Heart right ventricle (tissue), 16 donors: ENCODE measurements around the gene ST6GALNAC5. TPM values are rescaled to one million over a fixed set of nuclear protein-coding genes. Genes with fewer than 3 reads are reported as not detected.

Experiments
- ATAC-seq, 8 donors: fragments of 200-7000 bp; cut with Tn5 transposase; one replicate each; pipeline ENCODE4 v1.9.1; 2020; ENCODE audit warnings: mild to moderate bottlenecking in 8 of 8, moderate library complexity in 8 of 8, moderate number of reproducible peaks in 1 of 8
- DNase-seq, 2 donors: peaks; one replicate each; pipeline ENCODE4 v3.0.0-alpha.2; 2020
- H3K27ac ChIP-seq, 10 donors: fragments of 200-600 bp; sonication (generic) in 2 of 10; one replicate each; pipeline versions ENCODE4 v1.5.0 to v1.8.0; 2020 to 2022; ENCODE audit warnings: mild to moderate bottlenecking in 3 of 10
- H3K27me3 ChIP-seq, 7 donors: fragments of 200-600 bp; one replicate each; pipeline ENCODE4 v1.8.0; 2021 to 2022; ENCODE audit warnings: mild to moderate bottlenecking in 2 of 7
- H3K36me3 ChIP-seq, 9 donors: fragments of 200-600 bp; sonication (generic) in 1 of 9; one replicate each; pipeline versions ENCODE4 v1.5.0 to v1.8.0; 2020 to 2022; ENCODE audit warnings: mild to moderate bottlenecking in 2 of 9
- H3K4me1 ChIP-seq, 9 donors: fragments of 200-600 bp; sonication (generic) in 1 of 9; one replicate each; pipeline versions ENCODE4 v1.5.0 to v1.8.0; 2020 to 2022; ENCODE audit warnings: mild to moderate bottlenecking in 4 of 9
- H3K4me3 ChIP-seq, 10 donors: fragments of 200-600 bp; sonication (generic) in 2 of 10; one replicate each; pipeline versions ENCODE4 v1.5.0 to v1.8.0; 2020 to 2022; ENCODE audit warnings: mild to moderate bottlenecking in 7 of 10, moderate library complexity in 2 of 10
- H3K9me3 ChIP-seq, 11 donors: fragments of 200-600 bp in 10 of 11; sonication (generic) in 2 of 11; one replicate each; pipeline versions ENCODE4 v1.5.0 to v1.8.0; 2013 to 2022; ENCODE audit warnings: mild to moderate bottlenecking in 2 of 11, control low read depth in 1 of 11, moderate library complexity in 1 of 11
- WGBS, 2 donors: extraction: QIAGEN DNeasy Blood & Tissue Kit; methylation state at CpG; one replicate each; pipeline ENCODE4 v1.1.7; 2013; ENCODE audit warnings: inconsistent platforms in 1 of 2; 5-methylcytosine and 5-hydroxymethylcytosine counted together
- intact Hi-C, 10 donors: fragments of 100-400 bp; cut with DNase I; formaldehyde crosslinking; loops; one replicate each; pipeline versions ENCODE4 v1.11.1 to v1.14.2; 2022
- polyA plus RNA-seq, 2 donors: library from polyadenylated mRNA; stranded (reverse); fragments of 200-250 nt; gene quantifications; one replicate each; pipeline ENCODE4 v1.2.3, GENCODE V29; 2013
- total RNA-seq, 10 donors: library from RNA; stranded (reverse); fragmentation: NEBNext Ultra II Directional in 3 of 10; extraction: Animal tissue kit (Norgen Biotek cat#: 25700) in 3 of 10; gene quantifications; one replicate each; pipeline versions ENCODE4 v1.2.1 to v1.2.4, GENCODE V29; 2021 to 2023
- TF ChIP-seq, protein P1 (sequence below), 9 donors: fragments of 200-600 bp; sonication (generic) in 2 of 9; IDR thresholded peaks; one replicate each; pipeline versions ENCODE4 v1.5.0 to v1.8.0; 2021 to 2022; ENCODE audit warnings: antibody characterized with exemption in 9 of 9, mild to moderate bottlenecking in 5 of 9, moderate library complexity in 1 of 9
- donor health status: Arrhythmogenic right ventricular cardiomyopathy.
- donor health status: ischemic (EF 13 %, LVEDD 7.1; RV severe dilation, severe dysfunction).
- donor health status: healthy with polysubstance abuse.
- donor health status: DM: no; HTN: yes; CAD: no.
- donor health status: DM: no; HTN: no; CAD: no.
- donor health status: ischemic (EF 25% LVEDD 6.9; RV normal size, moderate dysfunction).
- donor health status: ischemic (EF 25% LVEDD 5.7; RV mildly dilated, moderate dysfunction).
- donor health status: healthy.
- donor health status: DM: yes; HTN: yes; CAD: no.
- donor health status: Ischemic cardiomyopathy.
- donor health status: ischemic (EF 35%, LVEDD 5.7; RV mildly dilated, moderate dysfunction).
- donor health status: nonischemic (EF 11% LVEDD 7.7; RV severe dilation, severe dysfunction).
- donor health status: DM: yes; HTN: yes; CAD: no.
- donor health status: PGD.
- donor health status: ischemic (EF 29% LVEDD 5.4; RV normal size, mild dysfunction).
- donor health status: nonischemic (EF 23%, LVEDD 6.1; RV moderate dilation, normal function).

Gene ST6GALNAC5
- total and polyA plus RNA-seq, 12 donors, result 0.17 to 1.3 (median 0.35) TPM; not detected in 2

GRCh38 chr1:76868916-76869315, 1.6 kb downstream of the ST6GALNAC5 start:
- TF ChIP-seq, protein P1, sequence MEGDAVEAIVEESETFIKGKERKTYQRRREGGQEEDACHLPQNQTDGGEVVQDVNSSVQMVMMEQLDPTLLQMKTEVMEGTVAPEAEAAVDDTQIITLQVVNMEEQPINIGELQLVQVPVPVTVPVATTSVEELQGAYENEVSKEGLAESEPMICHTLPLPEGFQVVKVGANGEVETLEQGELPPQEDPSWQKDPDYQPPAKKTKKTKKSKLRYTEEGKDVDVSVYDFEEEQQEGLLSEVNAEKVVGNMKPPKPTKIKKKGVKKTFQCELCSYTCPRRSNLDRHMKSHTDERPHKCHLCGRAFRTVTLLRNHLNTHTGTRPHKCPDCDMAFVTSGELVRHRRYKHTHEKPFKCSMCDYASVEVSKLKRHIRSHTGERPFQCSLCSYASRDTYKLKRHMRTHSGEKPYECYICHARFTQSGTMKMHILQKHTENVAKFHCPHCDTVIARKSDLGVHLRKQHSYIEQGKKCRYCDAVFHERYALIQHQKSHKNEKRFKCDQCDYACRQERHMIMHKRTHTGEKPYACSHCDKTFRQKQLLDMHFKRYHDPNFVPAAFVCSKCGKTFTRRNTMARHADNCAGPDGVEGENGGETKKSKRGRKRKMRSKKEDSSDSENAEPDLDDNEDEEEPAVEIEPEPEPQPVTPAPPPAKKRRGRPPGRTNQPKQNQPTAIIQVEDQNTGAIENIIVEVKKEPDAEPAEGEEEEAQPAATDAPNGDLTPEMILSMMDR (IDR thresholded peaks at IDR 0.05), result no peak
- H3K4me1 ChIP-seq, result peaks cover 0 to 25% (median 20%) of the 10 kb centered on the region in 9 donors
- no peaks in the 10 kb centered on the region for H3K36me3 ChIP-seq
- 4 to 8% methylated on average over 19 of the region's 19 CpGs for WGBS, 2 donors
- peaks cover 0 to 79% (median 75%) of the 10 kb centered on the region in 7 donors for H3K27me3 ChIP-seq
- no peaks in the 10 kb centered on the region for H3K9me3 ChIP-seq
- peak overlapping the region in 8 of 10 donors; percentile 31 to 58 (median 44) for H3K4me3 ChIP-seq
- H3K27ac ChIP-seq, result no peak overlapping the region
- intact Hi-C loops, result no loop called here
- DNase-seq, result no peak
- peak in 1 of 8 donors; percentile 23 for ATAC-seq

DNA sequence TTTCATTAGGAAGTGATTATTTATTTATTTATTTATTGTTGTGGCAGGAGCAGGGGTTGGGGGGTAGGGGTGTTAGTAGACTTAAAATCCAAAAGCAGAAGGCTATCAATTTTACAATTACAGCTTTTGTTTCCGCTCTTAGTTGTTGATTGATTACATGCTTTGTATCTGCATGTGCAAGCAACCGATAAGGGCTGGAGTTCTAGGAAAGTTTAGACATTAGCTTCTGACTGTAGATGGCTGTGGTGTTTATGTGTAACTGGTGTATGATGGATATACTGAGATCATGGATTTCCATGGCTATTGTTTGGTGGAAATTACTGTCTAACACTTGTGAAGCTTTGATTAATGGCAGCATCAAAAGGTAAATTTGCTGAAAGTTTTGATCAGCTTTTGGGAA, 2.8 kb downstream of the ST6GALNAC5 start:
- H3K4me3 ChIP-seq, result no peak overlapping the region
- 69 to 79% methylated on average over 2 of the region's 2 CpGs for WGBS, 2 donors
- intact Hi-C loops, result no loop called here
- H3K4me1 ChIP-seq, result peaks cover 0 to 25% (median 20%) of the 10 kb centered on the region in 9 donors
- ATAC-seq (no peak), DNase-seq (no peak)
- H3K27ac ChIP-seq, result no peak overlapping the region
- peaks cover 0 to 68% (median 64%) of the 10 kb centered on the region in 7 donors for H3K27me3 ChIP-seq
- TF ChIP-seq, protein P1 (IDR thresholded peaks at IDR 0.05), result no peak
- no peaks in the 10 kb centered on the region for H3K9me3 ChIP-seq
- no peaks in the 10 kb centered on the region for H3K36me3 ChIP-seq

GRCh38 chr1:76871355-76871974, 4.2 kb downstream of the ST6GALNAC5 start:
- TF ChIP-seq, protein P1 (IDR thresholded peaks at IDR 0.05), result no peak
- ATAC-seq (no peak), DNase-seq (no peak)
- no peak overlapping the region for H3K4me3 ChIP-seq
- 79 to 80% methylated on average over 3 of the region's 3 CpGs for WGBS, 2 donors
- peaks cover 0 to 25% (median 20%) of the 10 kb centered on the region in 9 donors for H3K4me1 ChIP-seq
- no peaks in the 10 kb centered on the region for H3K36me3 ChIP-seq
- H3K9me3 ChIP-seq, result no peaks in the 10 kb centered on the region
- H3K27me3 ChIP-seq, result peaks cover 0 to 53% (median 50%) of the 10 kb centered on the region in 7 donors
- no peak overlapping the region for H3K27ac ChIP-seq
- intact Hi-C loops, result no loop called here

DNA sequence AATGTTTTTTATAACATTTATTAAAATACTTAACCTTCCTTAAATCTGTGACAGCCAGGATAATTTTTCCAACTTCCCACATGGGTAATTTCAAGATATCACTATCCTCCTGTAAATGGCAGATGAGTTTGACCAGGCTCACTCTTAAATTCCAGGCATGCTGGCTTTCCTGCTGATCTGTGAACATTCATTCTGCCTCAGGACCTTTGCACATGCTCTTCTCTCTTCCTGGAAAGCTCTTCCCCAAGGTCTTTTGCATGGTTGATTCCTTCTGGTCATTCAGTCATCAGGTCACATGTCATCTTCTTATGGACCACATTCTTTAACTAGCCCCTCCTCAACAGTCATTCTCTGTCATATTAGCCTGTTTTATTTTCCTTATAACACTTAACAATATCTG, 5.7 kb downstream of the ST6GALNAC5 start:
- DNase-seq, result no peak
- Histone ChIP-seq H3K4me1 (peaks cover 0 to 12% (median 10%) of the 10 kb centered on the region in 9 donors), H3K9me3 (no peaks in the 10 kb centered on the region), H3K27ac (no peak overlapping the region), H3K36me3 (no peaks in the 10 kb centered on the region), H3K4me3 (no peak overlapping the region), H3K27me3 (peaks cover 0 to 39% (median 35%) of the 10 kb centered on the region in 7 donors)
- TF ChIP-seq, protein P1 (IDR thresholded peaks at IDR 0.05), result no peak
- ATAC-seq, result no peak
- intact Hi-C loops, result no loop called here
